ENCODE data around the gene ABO. TPM values are rescaled to one million over a fixed set of nuclear protein-coding genes. Genes with fewer than 3 reads are reported as not detected.
"Not testable (repeated sequence)": the region's sequence is repeated elsewhere in the genome, so short reads cannot be mapped to it uniquely, and the experiment has no call there.

ABO gene
- total RNA-seq, 2 donors from 2014 or later, result 0.14 to 0.21 TPM

GRCh38 chr9:133274236-133275104, 531 bp downstream of the ABO start:
- H3K4me1 ChIP-seq (ENCODE audit: control insufficient read depth in 1 of 2, low read depth in 2 of 2), result peaks cover 0 to 4% of the 10 kb centered on the region in 2 donors
- H3K9me3 ChIP-seq, result no peaks in the 10 kb centered on the region
- no peak for TF ChIP-seq CTCF (IDR thresholded peaks at IDR 0.05)
- H3K27ac ChIP-seq, result no peak overlapping the region
- H3K27me3 ChIP-seq (replicated peaks; ENCODE audit: insufficient read depth), result no peaks in the 10 kb centered on the region
- H3K36me3 ChIP-seq, result no peaks in the 10 kb centered on the region
- peak overlapping the region; percentile 53 for H3K4me3 ChIP-seq
- DNase-seq (ENCODE audit: low spot score) (no peak), ATAC-seq (ENCODE audit: insufficient number of reproducible peaks, low FRiP score, low read depth) (no peak)

- no peak for TF ChIP-seq CTCF (IDR thresholded peaks at IDR 0.05)
- Histone ChIP-seq H3K9me3 (no peaks in the 10 kb centered on the region), H3K36me3 (no peaks in the 10 kb centered on the region), H3K27ac (no peak overlapping the region), H3K4me1 (ENCODE audit: control insufficient read depth in 1 of 2, low read depth in 2 of 2) (peaks cover 0 to 4% of the 10 kb centered on the region in 2 donors), H3K4me3 (no peak overlapping the region), H3K27me3 (replicated peaks; ENCODE audit: insufficient read depth) (no peaks in the 10 kb centered on the region)
- ATAC-seq (ENCODE audit: insufficient number of reproducible peaks, low FRiP score, low read depth), result no peak
- no peak for DNase-seq (ENCODE audit: low spot score)
Observed at GRCh38 chr9:133273819-133274218, 1.2 kb downstream of the ABO start.

DNA sequence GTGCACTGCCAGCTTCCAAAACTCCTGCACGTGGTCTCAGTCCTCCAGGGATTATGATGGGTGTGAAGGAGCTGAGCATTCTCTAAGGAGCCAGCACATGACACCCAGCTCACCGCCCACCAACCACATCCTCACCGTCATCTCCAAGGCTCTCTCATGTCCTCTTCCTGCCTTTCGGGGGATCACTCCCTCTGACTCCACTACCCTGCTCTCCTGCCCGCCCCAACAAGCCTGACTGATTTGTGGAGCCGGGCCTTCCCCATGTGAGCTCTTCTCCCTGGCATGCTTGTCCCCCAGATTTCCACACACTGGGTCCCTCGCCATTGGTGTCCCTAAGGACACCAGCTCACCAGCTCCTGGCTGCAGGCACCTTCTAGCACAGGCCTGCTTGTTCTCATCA, 1.9 kb downstream of the ABO start:
- Histone ChIP-seq H3K27ac (no peak overlapping the region), H3K36me3 (no peaks in the 10 kb centered on the region), H3K4me3 (no peak overlapping the region), H3K9me3 (no peaks in the 10 kb centered on the region), H3K27me3 (replicated peaks; ENCODE audit: insufficient read depth) (no peaks in the 10 kb centered on the region), H3K4me1 (ENCODE audit: control insufficient read depth in 1 of 2, low read depth in 2 of 2) (peaks cover 0 to 4% of the 10 kb centered on the region in 2 donors)
- DNase-seq (ENCODE audit: low spot score), result no peak
- no peak for ATAC-seq (ENCODE audit: insufficient number of reproducible peaks, low FRiP score, low read depth)
- TF ChIP-seq CTCF (IDR thresholded peaks at IDR 0.05), result no peak

DNA sequence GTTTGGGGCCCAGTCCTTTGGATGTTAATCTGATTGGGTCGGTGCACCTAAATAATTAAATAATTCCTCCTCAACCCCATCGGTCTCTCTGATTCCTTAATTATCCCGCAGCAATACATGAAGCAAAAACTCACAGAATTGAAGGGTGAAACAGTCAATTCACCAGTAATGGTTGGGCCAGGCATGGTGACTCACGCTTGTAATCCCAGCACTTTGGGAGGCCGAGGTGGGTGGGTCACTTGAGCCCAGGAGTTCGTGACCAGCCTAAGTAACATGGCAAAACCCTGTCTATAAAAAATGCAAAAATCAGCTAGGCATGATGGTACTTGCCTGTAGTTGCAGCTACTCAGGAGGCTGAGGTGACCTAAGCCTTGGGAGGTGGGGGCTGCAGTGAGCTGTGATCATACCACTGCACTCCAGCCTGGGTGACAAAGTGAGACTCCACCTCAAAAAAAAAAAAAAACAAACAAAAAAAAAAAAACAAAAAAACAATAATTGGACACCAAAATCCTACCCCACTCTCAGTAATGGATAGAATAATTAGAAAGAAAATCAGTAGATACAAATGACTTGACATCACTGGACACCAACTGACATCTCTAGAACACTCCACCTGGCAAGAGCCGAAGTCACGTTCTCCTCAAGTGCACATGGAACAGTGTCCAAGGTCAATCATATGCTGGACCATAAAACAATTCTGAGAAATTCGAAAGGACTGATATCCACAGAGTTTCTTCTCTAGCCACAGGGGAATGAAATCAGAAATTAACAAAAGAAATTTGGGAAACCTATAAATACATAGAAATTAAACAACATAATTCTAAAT, 5.3 kb downstream of the ABO start:
- Histone ChIP-seq H3K36me3 (no peaks in the 10 kb centered on the region), H3K4me3 (no peak overlapping the region), H3K27ac (no peak overlapping the region), H3K9me3 (no peaks in the 10 kb centered on the region), H3K4me1 (ENCODE audit: control insufficient read depth in 1 of 2, low read depth in 2 of 2) (no peaks in the 10 kb centered on the region), H3K27me3 (replicated peaks; ENCODE audit: insufficient read depth) (no peaks in the 10 kb centered on the region)
- ATAC-seq (ENCODE audit: insufficient number of reproducible peaks, low FRiP score, low read depth) (no peak), DNase-seq (ENCODE audit: low spot score) (no peak)
- TF ChIP-seq CTCF (IDR thresholded peaks at IDR 0.05), result no peak

DNA sequence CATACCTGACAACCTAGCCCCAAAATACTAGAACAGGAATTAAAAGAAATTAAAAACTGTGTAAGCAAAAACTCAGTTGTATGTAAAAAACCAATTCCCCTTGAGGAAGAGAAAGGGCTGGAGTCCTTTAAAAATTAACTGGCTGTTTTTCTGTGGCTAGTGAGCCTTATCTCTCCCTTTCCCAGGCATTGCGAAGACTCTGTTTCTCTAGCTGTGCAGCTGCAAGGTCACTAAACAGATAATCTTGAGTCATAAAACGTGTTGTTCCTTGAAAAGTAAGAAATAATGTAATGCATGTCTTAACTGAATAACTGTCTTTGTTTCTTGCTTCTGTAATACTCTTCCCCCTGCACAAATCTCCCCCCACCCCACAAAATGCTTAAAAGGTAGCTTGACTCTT, 5.9 kb downstream of the ABO start:
- DNase-seq (ENCODE audit: low spot score); ATAC-seq (ENCODE audit: insufficient number of reproducible peaks, low FRiP score, low read depth); H3K27me3 ChIP-seq (replicated peaks; ENCODE audit: insufficient read depth); H3K4me1 ChIP-seq (ENCODE audit: control insufficient read depth in 1 of 2, low read depth in 2 of 2); H3K36me3 ChIP-seq; H3K9me3 ChIP-seq; H3K4me3 ChIP-seq; H3K27ac ChIP-seq: not testable (repeated sequence)
